GM18520 (cell line): ENCODE data around the gene B4GALT2.

Source experiments
- ATAC-seq: cut with Tn5 transposase; IDR thresholded peaks from one replicate; pipeline ENCODE4 v1.9.1; 2021; ENCODE audit not compliant: unreplicated experiment

B4GALT2 gene

DNA sequence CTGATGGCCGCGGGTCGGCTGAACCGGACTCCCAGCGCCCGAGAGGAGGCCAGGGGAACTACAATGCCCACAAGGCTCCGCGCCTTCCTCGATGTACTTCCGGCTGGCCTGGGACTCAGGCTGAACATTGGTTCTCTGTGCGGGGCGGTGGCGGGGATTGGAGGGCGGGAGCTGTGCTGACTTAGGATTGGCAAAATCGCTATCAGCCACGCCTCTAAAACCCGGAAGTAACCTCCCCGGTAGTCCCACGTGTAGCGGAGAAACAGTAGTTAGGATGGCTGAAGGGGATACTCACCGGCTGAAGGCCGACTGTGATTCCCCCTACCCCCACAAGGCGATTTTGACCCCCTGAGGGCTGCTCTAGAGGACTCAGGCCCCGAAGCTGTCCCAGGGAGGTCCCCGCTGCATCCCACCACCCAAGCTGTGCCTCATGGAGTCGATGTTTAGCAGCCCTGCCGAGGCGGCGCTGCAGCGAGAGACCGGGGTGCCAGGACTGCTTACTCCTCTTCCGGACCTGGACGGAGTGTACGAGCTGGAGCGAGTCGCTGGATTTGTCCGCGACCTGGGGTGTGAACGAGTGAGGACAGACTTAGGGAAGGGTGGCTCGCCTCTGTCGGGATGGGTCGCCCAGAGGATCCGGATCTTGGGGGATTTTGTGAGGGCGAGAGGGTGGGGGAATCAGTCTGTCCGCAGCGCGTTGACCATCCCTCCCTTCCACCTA, 9.1 kb upstream of the B4GALT2 start, which contains the start of gene DPH2:
DPH2 (plus strand) TSS at position 265 of the 721 bp plus-strand sequence; CDS start at position 431, 166 bp downstream.
- ATAC-seq = peak; percentile 59

DNA sequence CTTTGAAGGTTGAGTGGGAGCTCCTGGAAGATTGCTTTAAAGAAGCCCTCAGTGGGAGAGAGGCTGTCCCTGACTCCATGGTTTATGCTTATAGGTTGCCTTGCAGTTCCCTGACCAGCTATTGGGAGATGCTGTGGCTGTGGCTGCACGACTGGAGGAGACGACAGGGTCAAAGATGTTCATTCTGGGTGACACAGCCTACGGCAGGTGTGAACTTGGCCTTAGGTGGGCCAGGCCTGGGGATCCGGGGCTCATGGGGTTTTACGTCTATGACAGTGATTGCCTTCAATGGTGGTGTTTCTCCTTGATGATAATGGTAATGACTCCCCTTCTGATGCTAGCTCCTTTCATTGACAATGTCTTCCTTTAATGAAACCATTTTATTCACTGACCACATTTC, 8.5 kb upstream of the B4GALT2 start:
- ATAC-seq = no peak

DNA sequence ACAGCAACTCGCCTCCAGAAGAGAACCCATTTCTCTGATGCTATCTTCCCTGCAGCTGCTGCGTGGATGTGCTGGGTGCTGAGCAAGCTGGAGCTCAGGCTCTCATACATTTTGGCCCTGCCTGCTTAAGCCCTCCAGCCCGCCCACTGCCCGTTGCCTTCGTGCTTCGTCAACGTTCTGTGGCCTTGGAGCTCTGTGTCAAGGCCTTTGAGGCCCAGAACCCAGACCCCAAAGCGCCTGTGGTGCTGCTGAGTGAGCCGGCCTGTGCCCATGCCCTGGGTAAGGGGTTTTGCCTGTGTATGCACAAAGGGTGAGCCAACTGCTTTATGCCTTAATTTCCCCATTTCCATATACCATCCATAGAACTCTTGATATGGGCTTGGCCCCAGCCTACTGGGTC, 8.1 kb upstream of the B4GALT2 start:
- ATAC-seq = no peak

DNA sequence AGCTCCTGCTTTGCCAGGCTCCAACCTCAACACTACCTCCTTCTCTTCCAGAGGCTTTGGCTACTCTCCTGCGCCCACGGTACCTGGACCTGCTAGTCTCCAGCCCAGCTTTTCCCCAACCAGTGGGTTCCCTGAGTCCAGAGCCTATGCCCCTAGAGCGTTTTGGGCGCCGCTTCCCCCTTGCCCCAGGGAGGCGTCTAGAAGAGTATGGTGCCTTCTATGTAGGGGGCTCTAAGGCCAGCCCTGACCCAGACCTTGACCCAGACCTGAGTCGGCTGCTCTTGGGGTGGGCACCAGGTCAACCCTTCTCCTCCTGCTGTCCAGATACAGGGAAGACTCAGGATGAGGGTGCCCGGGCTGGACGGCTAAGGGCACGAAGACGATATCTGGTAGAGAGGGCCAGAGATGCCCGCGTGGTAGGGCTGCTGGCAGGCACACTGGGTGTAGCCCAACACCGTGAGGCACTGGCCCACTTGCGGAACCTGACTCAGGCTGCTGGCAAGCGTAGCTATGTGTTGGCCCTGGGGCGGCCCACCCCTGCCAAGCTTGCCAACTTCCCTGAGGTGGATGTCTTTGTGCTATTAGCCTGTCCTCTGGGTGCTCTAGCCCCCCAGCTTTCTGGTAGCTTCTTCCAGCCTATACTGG, 7.6 kb upstream of the B4GALT2 start:
- no peak for ATAC-seq

DNA sequence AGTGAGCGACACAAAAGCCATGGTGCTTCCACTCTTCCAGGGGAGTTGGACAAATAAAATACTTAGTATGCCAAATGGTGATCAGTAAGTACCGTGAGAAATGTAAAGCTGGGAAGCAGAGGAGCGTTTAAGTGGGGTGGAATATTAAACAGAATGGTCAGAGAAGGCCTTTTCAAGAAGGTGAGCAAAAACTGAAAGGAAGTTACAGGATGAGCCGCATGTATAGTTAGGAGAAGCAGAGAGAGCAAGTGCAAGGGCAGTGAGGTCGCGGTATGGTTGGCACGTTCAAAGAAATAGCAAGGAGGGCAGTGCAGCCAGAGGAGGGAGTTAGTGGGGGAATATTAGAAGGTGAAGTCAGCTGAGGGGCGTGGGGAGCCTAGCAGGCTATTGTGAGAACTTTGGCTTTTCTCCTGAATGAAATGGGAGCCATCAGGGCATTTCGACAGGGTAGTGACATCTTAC, 5.0 kb upstream of the B4GALT2 start:
- no peak for ATAC-seq

DNA sequence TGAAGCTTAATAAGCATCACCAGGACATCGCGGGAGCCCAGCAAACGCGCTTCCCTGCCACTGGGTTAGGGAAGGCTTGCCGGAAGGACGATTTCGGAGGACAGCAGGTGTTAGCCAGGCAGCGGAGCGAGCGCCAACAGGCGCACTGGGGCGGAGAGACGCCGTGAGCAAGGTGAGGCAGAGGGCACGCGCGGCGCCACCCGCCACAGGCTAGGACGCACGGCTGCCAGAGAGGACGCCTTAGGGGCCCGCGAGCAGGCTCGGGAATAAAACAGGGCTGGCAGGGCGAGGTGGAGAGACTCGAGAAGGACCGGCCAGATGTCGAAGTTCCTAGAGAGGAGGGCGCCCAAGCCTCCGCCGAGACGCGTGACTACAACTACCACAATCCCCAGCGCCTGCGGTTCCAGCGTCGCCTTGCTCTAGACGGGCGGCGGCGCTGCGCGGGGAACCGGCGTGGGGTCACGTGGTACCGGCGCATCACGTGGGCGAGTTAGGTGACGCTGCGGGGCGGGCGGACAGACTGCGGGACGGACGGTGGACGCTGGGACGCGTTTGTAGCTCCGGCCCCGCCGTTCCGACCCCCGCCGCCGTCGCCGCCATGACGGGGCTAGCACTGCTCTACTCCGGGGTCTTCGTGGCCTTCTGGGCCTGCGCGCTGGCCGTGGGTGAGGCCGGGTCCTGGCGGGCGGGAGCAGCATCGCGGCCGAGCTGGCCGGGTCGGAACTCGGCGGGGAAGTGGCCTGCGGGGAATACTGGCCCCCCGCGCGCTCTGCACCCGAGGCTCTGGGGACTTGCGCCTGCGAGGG, 4.4 kb upstream of the B4GALT2 start, which contains the start of gene ATP6V0B:
ATP6V0B (plus strand) TSS at position 518 of the 806 bp plus-strand sequence; CDS start at position 599, 81 bp downstream.
- ATAC-seq = peak; percentile 63

DNA sequence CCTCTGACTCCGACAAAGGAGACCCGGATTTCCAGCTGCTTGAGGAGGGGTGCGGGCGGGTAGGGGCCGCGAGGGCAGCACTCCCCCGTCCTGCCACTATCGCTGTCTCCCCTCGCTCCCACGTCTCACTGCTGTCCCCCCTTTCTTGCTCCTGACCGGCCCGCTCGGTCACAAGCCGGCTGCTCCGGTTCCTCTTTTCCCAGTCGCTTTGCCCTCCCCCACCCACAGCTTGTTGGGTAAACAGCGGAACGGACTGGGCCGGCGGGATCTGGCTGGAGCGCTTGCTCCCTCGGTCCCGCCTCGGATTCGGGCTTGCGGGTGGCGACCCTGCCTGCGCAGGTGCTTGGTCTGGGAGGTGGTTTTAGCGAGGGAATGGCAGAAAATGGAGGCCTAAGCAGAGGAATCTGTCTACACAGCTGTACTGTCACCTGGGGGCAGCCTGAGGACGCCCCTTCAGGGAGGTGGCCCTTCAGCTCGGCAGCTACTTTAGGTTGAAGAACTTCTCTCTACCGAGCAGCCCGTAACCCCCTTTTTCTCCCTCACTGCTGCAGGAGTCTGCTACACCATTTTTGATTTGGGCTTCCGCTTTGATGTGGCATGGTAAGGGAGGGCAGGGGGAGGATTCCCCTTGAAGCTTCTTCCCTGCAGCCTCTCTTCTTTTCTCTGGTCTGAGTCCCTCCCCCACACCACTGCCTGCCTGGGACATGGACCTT, 3.6 kb upstream of the B4GALT2 start:
- ATAC-seq = no peak

DNA sequence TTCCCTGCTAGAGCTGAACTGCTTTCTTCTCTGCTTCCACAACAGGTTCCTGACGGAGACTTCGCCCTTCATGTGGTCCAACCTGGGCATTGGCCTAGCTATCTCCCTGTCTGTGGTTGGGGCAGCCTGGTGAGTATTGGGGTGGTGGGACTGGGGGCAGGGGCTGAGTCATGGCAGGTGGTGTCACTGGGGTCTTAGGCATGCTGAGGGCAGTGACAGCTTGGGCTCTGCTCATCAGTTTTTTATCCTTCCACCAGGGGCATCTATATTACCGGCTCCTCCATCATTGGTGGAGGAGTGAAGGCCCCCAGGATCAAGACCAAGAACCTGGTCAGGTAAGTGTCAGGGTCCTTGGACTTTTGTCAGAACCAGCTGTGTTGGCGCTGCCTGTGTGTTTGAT, 3.0 kb upstream of the B4GALT2 start:
- ATAC-seq = no peak

DNA sequence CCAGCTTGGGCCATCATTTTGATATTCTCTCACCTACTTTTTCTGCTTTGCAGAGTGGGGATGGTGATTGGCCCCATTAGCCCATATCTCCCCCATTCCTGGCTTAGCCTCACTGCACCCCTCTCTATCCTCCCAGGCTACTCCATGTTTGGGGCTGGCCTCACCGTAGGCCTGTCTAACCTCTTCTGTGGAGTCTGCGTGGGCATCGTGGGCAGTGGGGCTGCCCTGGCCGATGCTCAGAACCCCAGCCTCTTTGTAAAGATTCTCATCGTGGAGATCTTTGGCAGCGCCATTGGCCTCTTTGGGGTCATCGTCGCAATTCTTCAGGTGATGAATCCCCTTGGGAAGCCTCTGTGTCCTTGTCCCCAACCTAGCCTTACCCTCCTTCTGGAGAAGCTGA, 2.1 kb upstream of the B4GALT2 start:
- ATAC-seq = no peak

DNA sequence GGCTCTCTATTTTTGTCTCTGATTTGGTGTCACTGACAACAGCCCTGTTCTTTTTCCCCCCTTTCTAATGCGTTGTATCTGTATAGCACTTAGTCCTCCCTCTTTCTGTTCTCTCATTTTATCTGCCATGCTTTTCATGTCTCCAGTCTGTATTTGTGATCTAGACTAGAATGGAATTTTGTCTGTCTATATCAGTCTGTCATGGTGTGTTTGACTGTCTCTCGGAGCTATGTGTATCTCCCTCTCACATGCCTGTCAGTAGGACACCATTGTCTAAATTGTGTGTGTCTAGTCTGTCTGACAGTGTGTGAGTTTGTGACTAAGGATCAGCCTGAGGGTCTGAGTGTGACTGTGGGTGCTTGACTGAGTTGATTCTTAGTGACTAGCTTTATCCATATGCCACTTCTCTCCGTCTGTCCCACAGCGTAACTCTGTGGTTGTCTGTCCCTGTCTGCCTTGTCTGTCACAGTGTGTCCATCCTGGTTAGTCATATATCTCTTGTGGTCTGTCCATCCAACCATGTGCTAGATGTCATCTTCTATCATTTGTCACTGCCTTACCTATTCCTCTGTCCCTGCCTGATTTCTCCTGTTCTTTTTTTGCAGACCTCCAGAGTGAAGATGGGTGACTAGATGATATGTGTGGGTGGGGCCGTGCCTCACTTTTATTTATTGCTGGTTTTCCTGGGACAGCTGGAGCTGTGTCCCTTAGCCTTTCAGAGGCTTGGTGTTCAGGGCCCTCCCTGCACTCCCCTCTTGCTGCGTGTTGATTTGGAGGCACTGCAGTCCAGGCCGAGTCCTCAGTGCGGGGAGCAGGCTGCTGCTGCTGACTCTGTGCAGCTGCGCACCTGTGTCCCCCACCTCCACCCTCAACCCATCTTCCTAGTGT, 1.4 kb upstream of the B4GALT2 start:
- ATAC-seq = no peak

DNA sequence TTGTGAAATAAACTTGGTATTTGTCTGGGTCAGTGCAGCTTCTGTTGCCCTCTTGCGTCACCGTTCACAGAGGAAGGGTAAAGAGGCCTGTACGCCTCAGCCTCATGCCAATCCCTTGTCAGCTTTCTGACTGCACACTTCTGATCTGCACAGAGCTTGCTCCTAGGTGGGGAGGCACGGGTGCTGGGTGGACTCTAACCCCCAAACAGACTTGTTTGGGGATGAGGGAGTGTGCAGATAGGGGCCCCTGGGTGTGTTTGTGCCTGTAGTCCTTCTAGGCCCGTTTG, 803 bp upstream of the B4GALT2 start:
- no peak for ATAC-seq

DNA sequence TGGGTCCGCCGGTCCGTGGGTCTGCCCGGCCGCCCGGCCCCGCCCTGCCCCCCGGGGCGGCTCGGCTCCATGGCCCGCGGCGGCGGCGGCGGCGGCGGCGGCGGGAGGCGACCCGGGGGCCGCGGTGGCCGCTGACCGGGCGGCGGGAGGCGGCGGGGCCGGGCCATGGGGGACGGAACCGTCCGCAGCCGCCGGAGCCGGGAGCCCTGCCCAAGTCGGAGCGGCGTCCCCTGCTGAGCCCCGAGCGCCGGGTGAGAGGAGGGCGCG, 184 bp downstream of the B4GALT2 start:
- no peak for ATAC-seq

DNA sequence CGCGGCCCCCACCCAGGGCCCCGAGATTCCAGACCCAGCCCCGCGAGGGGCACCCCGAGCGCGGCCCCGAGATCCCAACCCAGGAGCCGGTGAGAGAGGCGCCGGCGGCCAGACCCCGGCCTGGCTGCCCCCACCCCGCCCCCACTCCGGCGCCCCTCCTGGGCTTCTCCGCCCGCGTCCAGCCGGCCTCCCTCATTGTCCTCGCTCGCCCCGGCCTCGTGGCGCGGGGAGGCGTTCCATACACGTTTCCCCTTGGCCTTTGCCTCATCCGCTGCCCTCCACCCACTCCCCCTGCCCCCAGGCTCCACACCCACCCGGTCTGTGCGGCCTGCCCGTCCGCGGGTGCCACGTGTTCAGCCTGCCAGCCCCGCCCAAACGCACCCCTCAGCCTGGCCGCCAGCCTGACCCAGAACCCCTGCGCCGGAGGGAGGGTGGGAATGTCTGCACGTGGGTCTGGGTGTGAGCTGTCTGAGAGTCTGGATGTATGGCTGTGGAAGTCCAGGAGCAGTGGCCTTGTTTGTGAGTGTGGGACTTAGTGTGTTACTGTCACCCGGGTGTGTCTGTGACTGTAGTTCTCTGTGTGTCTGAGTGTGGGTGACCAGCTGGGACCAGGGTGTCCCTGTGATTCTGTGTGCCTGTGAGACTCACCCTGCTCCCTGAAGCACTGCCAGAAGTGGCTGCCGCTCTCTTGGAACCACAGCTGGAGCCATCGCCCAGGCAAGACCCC, 681 bp downstream of the B4GALT2 start:
- ATAC-seq = no peak

DNA sequence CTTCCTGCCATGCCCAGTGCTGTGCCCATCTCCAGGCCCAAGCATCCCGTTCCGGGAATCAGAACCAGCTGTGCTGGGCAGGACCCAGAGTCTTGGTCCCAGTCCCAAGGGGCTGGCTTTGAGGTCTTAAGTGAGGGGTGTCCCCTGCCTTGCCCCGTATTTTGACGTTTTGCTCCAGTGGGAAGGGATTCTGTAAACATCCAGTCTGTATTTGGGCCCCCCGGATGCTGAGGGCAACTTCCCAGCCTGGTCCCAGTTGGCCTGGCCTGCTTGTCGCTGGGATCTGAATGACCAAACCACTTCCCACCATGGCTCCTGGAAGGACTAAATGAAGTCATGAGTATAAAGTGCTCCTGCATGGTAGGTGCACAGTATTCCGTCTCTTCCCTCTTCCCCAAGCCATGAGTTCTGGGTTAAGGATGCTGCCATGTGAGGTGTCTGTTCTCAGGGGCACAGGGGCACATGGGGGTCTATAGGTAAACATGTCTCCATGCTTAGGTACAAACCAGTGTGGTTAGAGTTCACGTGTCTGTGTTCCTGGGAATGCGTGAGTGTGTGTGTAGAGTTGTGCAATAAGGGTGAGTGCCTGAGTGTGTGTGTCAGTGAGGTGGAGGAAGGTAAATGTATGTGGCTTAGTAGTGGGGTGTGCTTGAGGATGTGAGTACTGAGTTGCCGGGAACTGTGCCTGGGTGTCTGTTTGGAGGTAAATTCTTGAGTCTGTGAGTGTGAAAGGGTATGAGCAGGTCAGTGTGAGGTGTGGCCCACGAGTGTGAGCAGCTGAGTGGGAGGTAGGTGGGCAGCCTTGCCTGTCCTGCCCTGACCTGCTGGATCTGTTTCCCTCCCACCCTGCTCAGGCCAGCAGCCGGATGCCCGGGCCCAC, 1.5 kb downstream of the B4GALT2 start:
- ATAC-seq = no peak

DNA sequence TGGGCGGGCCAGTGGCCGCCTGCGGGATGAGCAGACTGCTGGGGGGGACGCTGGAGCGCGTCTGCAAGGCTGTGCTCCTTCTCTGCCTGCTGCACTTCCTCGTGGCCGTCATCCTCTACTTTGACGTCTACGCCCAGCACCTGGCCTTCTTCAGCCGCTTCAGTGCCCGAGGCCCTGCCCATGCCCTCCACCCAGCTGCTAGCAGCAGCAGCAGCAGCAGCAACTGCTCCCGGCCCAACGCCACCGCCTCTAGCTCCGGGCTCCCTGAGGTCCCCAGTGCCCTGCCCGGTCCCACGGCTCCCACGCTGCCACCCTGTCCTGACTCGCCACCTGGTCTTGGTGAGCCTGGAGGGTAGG, 2.1 kb downstream of the B4GALT2 start:
- ATAC-seq = no peak

DNA sequence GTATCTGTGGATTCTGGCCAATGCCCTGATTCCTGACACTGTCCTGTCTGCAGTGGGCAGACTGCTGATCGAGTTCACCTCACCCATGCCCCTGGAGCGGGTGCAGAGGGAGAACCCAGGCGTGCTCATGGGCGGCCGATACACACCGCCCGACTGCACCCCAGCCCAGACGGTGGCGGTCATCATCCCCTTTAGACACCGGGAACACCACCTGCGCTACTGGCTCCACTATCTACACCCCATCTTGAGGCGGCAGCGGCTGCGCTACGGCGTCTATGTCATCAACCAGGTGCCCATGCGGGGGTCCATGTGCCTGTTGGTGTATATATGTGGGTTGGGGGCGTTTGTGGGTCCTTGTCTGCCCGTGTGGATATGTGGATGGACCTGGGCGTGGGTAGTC, 2.6 kb downstream of the B4GALT2 start:
- no peak for ATAC-seq

DNA sequence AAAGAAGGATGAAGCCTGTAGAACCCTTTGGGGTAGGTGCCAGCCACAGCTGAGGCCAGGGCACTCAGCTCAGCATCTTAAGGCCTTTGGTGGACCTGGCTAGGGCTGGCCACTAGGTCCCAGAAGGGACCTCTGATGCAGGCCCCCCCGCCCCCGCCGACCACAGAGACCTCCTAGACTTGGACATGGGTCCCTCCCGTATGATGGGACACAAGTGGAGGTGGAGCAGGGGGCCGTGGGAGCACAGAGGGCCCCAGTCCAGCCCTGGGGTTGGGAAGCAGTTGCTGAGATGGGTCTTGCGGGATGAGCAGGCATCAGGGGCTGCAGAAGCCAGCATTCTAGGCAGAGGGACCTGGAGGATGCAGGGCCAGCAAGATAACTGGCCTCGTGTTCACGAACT, 3.2 kb downstream of the B4GALT2 start:
- no peak for ATAC-seq

DNA sequence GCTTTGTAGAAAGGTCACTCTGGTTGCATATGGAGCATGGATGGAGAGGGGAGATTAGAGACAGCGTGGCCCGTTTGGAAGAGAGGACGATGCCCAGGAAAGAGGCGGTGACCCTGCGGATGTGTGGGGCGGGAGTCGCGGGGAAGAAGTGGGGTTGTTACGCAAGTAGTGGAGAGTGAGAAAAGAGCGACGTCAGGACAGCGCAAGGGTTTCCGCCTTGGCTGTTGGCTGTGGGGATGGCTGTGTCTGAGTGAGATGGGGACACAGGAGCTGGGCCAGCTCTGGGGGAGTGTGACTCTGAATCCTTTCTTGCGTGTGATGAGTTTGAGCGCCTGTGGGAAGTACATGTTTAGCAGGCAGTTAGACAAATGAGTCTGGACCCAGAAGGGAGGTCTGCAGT, 3.8 kb downstream of the B4GALT2 start:
- no peak for ATAC-seq
